HepG2 (cell line): Measurements from ENCODE around the gene SLC25A15. TPM values are rescaled to one million over a fixed set of nuclear protein-coding genes. Genes with fewer than 3 reads are reported as not detected.

Experiments used
- ATF1 ChIP-seq: IDR thresholded peaks from 2 replicates; pipeline ENCODE4 v1.6.1; 2016; ENCODE audit warnings: mild to moderate bottlenecking, control low read depth
- GFI1 ChIP-seq: sonication (generic); formaldehyde crosslinking; IDR thresholded peaks from 2 replicates; pipeline ENCODE4 v1.5.0; 2020; ENCODE audit warnings: missing genetic modification reagents, mild to moderate bottlenecking, borderline replicate concordance
- HBP1 ChIP-seq: IDR thresholded peaks from 2 replicates; pipeline ENCODE4 v1.6.1; 2016; ENCODE audit warnings: low read depth, control low read depth
- NFRKB ChIP-seq: fragments of 450-650 bp; IDR thresholded peaks from 2 replicates; pipeline ENCODE4 v1.6.1; 2017
- ZBTB14 ChIP-seq: sonication (generic); formaldehyde crosslinking; IDR thresholded peaks from 2 replicates; pipeline ENCODE4 v1.4.0; 2020; ENCODE audit warnings: missing genetic modification reagents
- ZNF761 ChIP-seq: sonication (generic); formaldehyde crosslinking; conservative IDR thresholded peaks from 2 replicates; pipeline ENCODE4 v1.4.0; 2020; ENCODE audit warnings: mild to moderate bottlenecking, missing genetic modification reagents
- ZNF782 ChIP-seq: sonication (generic); formaldehyde crosslinking; IDR thresholded peaks from 2 replicates; pipeline ENCODE4 v1.4.0; 2020; ENCODE audit warnings: missing genetic modification reagents, mild to moderate bottlenecking, borderline replicate concordance
- polyA plus RNA-seq, 8 experiments: library from polyadenylated mRNA; depleted of rRNA in 3 of 8; stranded (reverse) in 7 of 8; unstranded in 1 of 8; fragments of >200 nt; fragmentation: Illumina TruSeq in 4 of 8; extraction: Trizol in 4 of 8; gene quantifications; 2 replicates each; pipeline versions ENCODE4 v1.2.1 to v1.2.3, GENCODE V29; 2011 to 2016; ENCODE audit warnings: low read depth in 4 of 8, missing spikeins in 1 of 8, mixed read lengths in 1 of 8; ENCODE audit not compliant: insufficient read depth in 1 of 8
- total RNA-seq, 5 experiments: library from RNA; depleted of rRNA; stranded (reverse); fragments of >200 nt; fragmentation: Illumina TruSeq; extraction: Trizol; gene quantifications; 2 replicates each; pipeline ENCODE4 v1.2.3, GENCODE V29; 2016; ENCODE audit warnings: low read depth in 1 of 5
- TF ChIP-seq, protein P1 (sequence below): sonication (generic); formaldehyde crosslinking; IDR thresholded peaks from 2 replicates; pipeline ENCODE4 v1.5.1; 2020; ENCODE audit warnings: mild to moderate bottlenecking, missing genetic modification reagents, borderline replicate concordance
- TF ChIP-seq, protein P2 (sequence below): sonication (generic); formaldehyde crosslinking; IDR thresholded peaks from 2 replicates; pipeline ENCODE4 v1.4.0; 2020; ENCODE audit warnings: missing genetic modification reagents, low read depth, mild to moderate bottlenecking, borderline replicate concordance
- TF ChIP-seq, protein P3 (sequence below): IDR thresholded peaks from 2 replicates; pipeline ENCODE4 v1.6.1; 2016; ENCODE audit warnings: low read depth, missing genetic modification reagents, missing compliant biosample characterization

SLC25A15 gene
- total and polyA plus RNA-seq, 2 of the 13 experiments (the other 11 are each of a cell fraction or from before 2014, with no cell fraction given): 17.3 to 39.1 TPM

- TF ChIP-seq, protein P1, sequence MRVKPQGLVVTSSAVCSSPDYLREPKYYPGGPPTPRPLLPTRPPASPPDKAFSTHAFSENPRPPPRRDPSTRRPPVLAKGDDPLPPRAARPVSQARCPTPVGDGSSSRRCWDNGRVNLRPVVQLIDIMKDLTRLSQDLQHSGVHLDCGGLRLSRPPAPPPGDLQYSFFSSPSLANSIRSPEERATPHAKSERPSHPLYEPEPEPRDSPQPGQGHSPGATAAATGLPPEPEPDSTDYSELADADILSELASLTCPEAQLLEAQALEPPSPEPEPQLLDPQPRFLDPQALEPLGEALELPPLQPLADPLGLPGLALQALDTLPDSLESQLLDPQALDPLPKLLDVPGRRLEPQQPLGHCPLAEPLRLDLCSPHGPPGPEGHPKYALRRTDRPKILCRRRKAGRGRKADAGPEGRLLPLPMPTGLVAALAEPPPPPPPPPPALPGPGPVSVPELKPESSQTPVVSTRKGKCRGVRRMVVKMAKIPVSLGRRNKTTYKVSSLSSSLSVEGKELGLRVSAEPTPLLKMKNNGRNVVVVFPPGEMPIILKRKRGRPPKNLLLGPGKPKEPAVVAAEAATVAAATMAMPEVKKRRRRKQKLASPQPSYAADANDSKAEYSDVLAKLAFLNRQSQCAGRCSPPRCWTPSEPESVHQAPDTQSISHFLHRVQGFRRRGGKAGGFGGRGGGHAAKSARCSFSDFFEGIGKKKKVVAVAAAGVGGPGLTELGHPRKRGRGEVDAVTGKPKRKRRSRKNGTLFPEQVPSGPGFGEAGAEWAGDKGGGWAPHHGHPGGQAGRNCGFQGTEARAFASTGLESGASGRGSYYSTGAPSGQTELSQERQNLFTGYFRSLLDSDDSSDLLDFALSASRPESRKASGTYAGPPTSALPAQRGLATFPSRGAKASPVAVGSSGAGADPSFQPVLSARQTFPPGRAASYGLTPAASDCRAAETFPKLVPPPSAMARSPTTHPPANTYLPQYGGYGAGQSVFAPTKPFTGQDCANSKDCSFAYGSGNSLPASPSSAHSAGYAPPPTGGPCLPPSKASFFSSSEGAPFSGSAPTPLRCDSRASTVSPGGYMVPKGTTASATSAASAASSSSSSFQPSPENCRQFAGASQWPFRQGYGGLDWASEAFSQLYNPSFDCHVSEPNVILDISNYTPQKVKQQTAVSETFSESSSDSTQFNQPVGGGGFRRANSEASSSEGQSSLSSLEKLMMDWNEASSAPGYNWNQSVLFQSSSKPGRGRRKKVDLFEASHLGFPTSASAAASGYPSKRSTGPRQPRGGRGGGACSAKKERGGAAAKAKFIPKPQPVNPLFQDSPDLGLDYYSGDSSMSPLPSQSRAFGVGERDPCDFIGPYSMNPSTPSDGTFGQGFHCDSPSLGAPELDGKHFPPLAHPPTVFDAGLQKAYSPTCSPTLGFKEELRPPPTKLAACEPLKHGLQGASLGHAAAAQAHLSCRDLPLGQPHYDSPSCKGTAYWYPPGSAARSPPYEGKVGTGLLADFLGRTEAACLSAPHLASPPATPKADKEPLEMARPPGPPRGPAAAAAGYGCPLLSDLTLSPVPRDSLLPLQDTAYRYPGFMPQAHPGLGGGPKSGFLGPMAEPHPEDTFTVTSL: 0 out of 2 replicates have a peak, but pooled peaks have one; percentile 44
- TF ChIP-seq GFI1 (CRISPR knock-in tag): peak; percentile 83
- TF ChIP-seq HBP1 (CRISPR knock-in tag): peak; percentile 98
- peak; percentile 82; the same call in 1 of the 2 replicates for TF ChIP-seq ZNF782 (CRISPR knock-in tag)
- TF ChIP-seq, protein P2, sequence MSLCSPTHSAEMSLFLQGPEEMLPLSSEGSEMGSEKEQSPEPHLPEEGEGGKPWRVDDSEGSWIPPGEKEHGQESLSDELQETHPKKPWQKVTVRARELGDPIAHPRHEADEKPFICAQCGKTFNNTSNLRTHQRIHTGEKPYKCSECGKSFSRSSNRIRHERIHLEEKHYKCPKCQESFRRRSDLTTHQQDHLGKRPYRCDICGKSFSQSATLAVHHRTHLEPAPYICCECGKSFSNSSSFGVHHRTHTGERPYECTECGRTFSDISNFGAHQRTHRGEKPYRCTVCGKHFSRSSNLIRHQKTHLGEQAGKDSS (CRISPR knock-in tag): peak; percentile 93
- TF ChIP-seq, protein P3, sequence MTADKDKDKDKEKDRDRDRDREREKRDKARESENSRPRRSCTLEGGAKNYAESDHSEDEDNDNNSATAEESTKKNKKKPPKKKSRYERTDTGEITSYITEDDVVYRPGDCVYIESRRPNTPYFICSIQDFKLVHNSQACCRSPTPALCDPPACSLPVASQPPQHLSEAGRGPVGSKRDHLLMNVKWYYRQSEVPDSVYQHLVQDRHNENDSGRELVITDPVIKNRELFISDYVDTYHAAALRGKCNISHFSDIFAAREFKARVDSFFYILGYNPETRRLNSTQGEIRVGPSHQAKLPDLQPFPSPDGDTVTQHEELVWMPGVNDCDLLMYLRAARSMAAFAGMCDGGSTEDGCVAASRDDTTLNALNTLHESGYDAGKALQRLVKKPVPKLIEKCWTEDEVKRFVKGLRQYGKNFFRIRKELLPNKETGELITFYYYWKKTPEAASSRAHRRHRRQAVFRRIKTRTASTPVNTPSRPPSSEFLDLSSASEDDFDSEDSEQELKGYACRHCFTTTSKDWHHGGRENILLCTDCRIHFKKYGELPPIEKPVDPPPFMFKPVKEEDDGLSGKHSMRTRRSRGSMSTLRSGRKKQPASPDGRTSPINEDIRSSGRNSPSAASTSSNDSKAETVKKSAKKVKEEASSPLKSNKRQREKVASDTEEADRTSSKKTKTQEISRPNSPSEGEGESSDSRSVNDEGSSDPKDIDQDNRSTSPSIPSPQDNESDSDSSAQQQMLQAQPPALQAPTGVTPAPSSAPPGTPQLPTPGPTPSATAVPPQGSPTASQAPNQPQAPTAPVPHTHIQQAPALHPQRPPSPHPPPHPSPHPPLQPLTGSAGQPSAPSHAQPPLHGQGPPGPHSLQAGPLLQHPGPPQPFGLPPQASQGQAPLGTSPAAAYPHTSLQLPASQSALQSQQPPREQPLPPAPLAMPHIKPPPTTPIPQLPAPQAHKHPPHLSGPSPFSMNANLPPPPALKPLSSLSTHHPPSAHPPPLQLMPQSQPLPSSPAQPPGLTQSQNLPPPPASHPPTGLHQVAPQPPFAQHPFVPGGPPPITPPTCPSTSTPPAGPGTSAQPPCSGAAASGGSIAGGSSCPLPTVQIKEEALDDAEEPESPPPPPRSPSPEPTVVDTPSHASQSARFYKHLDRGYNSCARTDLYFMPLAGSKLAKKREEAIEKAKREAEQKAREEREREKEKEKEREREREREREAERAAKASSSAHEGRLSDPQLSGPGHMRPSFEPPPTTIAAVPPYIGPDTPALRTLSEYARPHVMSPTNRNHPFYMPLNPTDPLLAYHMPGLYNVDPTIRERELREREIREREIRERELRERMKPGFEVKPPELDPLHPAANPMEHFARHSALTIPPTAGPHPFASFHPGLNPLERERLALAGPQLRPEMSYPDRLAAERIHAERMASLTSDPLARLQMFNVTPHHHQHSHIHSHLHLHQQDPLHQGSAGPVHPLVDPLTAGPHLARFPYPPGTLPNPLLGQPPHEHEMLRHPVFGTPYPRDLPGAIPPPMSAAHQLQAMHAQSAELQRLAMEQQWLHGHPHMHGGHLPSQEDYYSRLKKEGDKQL (CRISPR knock-in tag): peak; percentile 69
- TF ChIP-seq ATF1 (CRISPR knock-in tag): peak; percentile 47; the same call in 1 of the 2 replicates
- TF ChIP-seq ZBTB14 (CRISPR knock-in tag): no peak
- TF ChIP-seq ZNF761: peak; percentile 79
- TF ChIP-seq NFRKB: no peak
These were observed 18.3 kb upstream of the SLC25A15 start, which contains the start of gene MRPS31 (continued) for GRCh38 chr13:40770934-40771618.
